Upper lobe of left lung (tissue), 6 donors: Measurements from ENCODE around the gene SRPRB. TPM values are rescaled to one million over a fixed set of nuclear protein-coding genes. Genes with fewer than 3 reads are reported as not detected.

Experiments
- ATAC-seq, 2 donors: fragments of 200-7000 bp; cut with Tn5 transposase; one replicate each; pipeline ENCODE4 v1.9.1; 2022; ENCODE audit warnings: mild to moderate bottlenecking in 2 of 2, moderate library complexity in 2 of 2; ENCODE audit not compliant: low FRiP score in 2 of 2
- DNase-seq, 2 donors: peaks; one replicate each; pipeline ENCODE4 v3.0.0-alpha.2; 2019 to 2020
- H3K27ac ChIP-seq, 4 donors: fragments of 200-600 bp; sonication (generic); one replicate each; pipeline ENCODE4 v1.5.1; 2016 to 2019
- H3K27me3 ChIP-seq, 4 donors: fragments of 200-600 bp; sonication (generic); one replicate each; pipeline ENCODE4 v1.5.1; 2017 to 2019
- H3K36me3 ChIP-seq, 4 donors: fragments of 200-600 bp; sonication (generic); one replicate each; pipeline ENCODE4 v1.5.1; 2016 to 2019
- H3K4me1 ChIP-seq, 4 donors: fragments of 200-600 bp; sonication (generic); one replicate each; pipeline ENCODE4 v1.5.1; 2018 to 2019
- H3K4me3 ChIP-seq, 4 donors: fragments of 200-600 bp; sonication (generic); one replicate each; pipeline ENCODE4 v1.5.1; 2017 to 2019; ENCODE audit warnings: mild to moderate bottlenecking in 2 of 4, moderate library complexity in 1 of 4
- H3K9me3 ChIP-seq, 4 donors: fragments of 200-600 bp; sonication (generic); one replicate each; pipeline ENCODE4 v1.5.1; 2018 to 2019
- EP300 ChIP-seq, 4 donors: sonication (generic); formaldehyde crosslinking; IDR thresholded peaks; one replicate each; pipeline ENCODE4 v1.5.1; 2017; ENCODE audit warnings: antibody characterized with exemption in 4 of 4, control low read depth in 2 of 4
- POLR2A ChIP-seq, 4 donors: fragments of 450-650 bp; IDR thresholded peaks; one replicate each; pipeline ENCODE4 v1.5.1; 2016 to 2017; ENCODE audit warnings: antibody characterized with exemption in 4 of 4, mild to moderate bottlenecking in 2 of 4
- POLR2AphosphoS5 ChIP-seq, 2 donors: sonication (generic); formaldehyde crosslinking; IDR thresholded peaks; one replicate each; pipeline ENCODE4 v1.5.1; 2017; ENCODE audit warnings: antibody characterized with exemption in 2 of 2
- WGBS, 2 donors: methylation state at CpG; one replicate each; pipeline ENCODE4 v1.1.5; 2017 to 2018; 5-methylcytosine and 5-hydroxymethylcytosine counted together
- total RNA-seq, 6 donors: library from RNA; depleted of rRNA in 4 of 6; stranded (reverse); fragments of >200 nt in 4 of 6; gene quantifications; one replicate each; pipeline versions ENCODE4 v1.1.0 to v1.2.1, GENCODE V29; 2016 to 2021
- TF ChIP-seq, protein P1 (sequence below), 6 experiments: fragments of 450-650 bp in 4 of 6; fragments of 200-600 bp in 2 of 6; sonication (generic) in 2 of 6; IDR thresholded peaks; one replicate each; pipeline ENCODE4 v1.5.1; 2016 to 2019; ENCODE audit warnings: antibody characterized with exemption in 6 of 6
- donor health status: DM: no; HTN: no; CAD: no; lungs with moderate emphysema.
- donor health status: DM: no; HTN: yes; CAD: no; lungs with severe emphysema.

The SRPRB gene
- total RNA-seq, 6 donors from 2014 or later: 7.3 to 73.8 (median 34.2) TPM

DNA sequence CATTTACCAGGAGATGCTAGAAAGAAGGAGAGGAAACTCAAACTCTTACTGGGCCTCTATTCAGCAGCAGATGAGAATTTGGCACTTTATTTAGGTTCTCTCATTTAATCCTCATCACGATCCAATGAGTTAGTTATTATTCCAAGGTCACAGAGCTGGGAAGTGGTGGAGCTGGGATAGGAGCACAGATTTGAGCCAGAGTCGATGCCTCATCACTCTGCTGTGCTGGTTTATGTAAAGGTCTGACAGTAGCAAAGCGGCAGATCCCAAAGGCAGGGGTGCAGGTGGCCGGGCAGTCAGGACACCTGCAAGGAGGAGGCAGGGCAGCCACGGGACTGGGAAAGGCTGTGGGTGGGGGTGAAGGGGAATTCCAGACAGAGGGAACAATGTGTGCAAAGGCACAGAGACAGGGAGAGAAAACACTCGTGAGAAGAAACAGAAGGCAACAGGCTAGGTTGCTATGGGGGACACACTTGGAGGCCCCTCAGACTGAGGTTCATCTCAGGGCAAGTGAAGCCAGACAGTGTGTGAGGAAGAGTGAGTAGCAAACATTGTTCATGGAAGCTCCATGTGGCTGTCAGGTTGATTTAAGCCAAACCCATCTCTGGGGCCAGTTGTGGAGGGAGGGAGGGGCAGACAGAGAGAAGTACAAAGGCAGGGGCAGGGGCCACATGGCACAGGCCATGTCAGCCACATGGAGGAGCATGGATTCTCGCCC is 63.3 kb downstream of the SRPRB start:
- Histone ChIP-seq H3K9me3 (no peaks in the 10 kb centered on the region), H3K36me3 (no peaks in the 10 kb centered on the region), H3K27ac (no peak overlapping the region), H3K4me1 (no peaks in the 10 kb centered on the region), H3K4me3 (no peak overlapping the region), H3K27me3 (no peaks in the 10 kb centered on the region)
- DNase-seq (no peak), ATAC-seq (no peak)
- no peak for TF ChIP-seq POLR2AphosphoS5 (IDR thresholded peaks at IDR 0.05)
- no peak for TF ChIP-seq EP300 (IDR thresholded peaks at IDR 0.05)
- no peak for TF ChIP-seq POLR2A (IDR thresholded peaks at IDR 0.05)
- WGBS, 2 donors: 67 to 72% methylated on average over 7 of the region's 7 CpGs

DNA sequence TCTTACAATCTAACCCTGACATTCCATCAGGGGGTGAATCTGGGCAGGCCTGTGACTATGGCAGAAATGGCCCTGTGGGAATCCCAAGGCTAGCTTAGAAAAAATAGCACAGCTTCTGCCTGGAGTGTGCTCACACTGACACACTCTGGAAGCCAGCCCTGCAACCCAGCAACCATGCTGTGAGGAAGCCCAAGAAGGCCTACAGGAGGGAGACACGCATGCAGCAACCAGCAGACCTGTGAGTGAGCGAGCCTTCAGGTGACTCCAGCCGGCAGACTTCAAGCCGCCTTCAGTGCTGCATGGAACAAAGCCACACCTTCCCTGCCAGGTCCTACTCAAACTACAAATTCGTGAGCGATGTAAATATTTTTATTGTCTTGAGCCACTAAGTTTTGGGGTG is 64.0 kb downstream of the SRPRB start:
- no peaks in the 10 kb centered on the region for H3K36me3 ChIP-seq
- H3K27me3 ChIP-seq: no peaks in the 10 kb centered on the region
- ATAC-seq: no peak

DNA sequence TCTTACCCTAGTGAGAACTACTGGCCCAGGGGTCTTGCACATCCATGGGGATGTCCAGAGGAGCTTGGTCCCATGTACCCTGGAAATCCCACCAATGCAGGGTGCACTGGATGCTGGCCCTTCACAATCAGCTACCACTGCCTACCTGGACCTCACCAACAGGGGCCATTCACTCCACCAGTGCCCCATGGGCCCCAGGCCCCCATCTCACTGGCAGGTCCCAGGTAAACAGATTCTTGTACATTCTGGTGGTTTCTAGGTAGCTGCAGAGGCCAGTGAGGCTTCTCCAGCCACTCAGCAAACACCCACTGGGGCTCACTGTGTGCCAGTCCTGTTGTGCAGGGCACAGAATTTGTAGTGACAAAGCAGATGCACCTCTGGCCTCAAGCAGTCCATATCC is 65.2 kb downstream of the SRPRB start:
- Histone ChIP-seq H3K4me3 (no peak overlapping the region), H3K27me3 (no peaks in the 10 kb centered on the region), H3K27ac (no peak overlapping the region), H3K36me3 (no peaks in the 10 kb centered on the region), H3K4me1 (no peaks in the 10 kb centered on the region), H3K9me3 (no peaks in the 10 kb centered on the region)
- DNase-seq: no peak
- ATAC-seq: no peak
- TF ChIP-seq, protein P1, sequence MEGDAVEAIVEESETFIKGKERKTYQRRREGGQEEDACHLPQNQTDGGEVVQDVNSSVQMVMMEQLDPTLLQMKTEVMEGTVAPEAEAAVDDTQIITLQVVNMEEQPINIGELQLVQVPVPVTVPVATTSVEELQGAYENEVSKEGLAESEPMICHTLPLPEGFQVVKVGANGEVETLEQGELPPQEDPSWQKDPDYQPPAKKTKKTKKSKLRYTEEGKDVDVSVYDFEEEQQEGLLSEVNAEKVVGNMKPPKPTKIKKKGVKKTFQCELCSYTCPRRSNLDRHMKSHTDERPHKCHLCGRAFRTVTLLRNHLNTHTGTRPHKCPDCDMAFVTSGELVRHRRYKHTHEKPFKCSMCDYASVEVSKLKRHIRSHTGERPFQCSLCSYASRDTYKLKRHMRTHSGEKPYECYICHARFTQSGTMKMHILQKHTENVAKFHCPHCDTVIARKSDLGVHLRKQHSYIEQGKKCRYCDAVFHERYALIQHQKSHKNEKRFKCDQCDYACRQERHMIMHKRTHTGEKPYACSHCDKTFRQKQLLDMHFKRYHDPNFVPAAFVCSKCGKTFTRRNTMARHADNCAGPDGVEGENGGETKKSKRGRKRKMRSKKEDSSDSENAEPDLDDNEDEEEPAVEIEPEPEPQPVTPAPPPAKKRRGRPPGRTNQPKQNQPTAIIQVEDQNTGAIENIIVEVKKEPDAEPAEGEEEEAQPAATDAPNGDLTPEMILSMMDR (IDR thresholded peaks at IDR 0.05): no peak
- TF ChIP-seq POLR2AphosphoS5 (IDR thresholded peaks at IDR 0.05) (no peak), POLR2A (IDR thresholded peaks at IDR 0.05) (no peak), EP300 (IDR thresholded peaks at IDR 0.05) (no peak)

More for the DNA sequence above, 64.0 kb downstream of the SRPRB start:
- TF ChIP-seq POLR2AphosphoS5 (IDR thresholded peaks at IDR 0.05) (no peak), POLR2A (IDR thresholded peaks at IDR 0.05) (no peak), EP300 (IDR thresholded peaks at IDR 0.05) (no peak)
- TF ChIP-seq, protein P1 (IDR thresholded peaks at IDR 0.05): no peak
- Histone ChIP-seq H3K9me3 (no peaks in the 10 kb centered on the region), H3K27ac (no peak overlapping the region), H3K4me3 (no peak overlapping the region), H3K4me1 (no peaks in the 10 kb centered on the region)
- DNase-seq: no peak
- WGBS, 2 donors: 94 to 96% methylated on average over 6 of the region's 6 CpGs

Other genes starting within 250 kb of the SRPRB start
- 100 to 1,000 TPM in 4 of 6 donors, 10 to 100 TPM in 2; 58.3 to 181 (median 161) TPM for gene CDV3, start 232.1 kb upstream of the SRPRB start, total RNA-seq
- gene TOPBP1, start 143.9 kb upstream of the SRPRB start, total RNA-seq: 10 to 100 TPM; 16.4 to 46.8 (median 22.4) TPM
- 10 to 100 TPM in 2 of 6 donors, 1 to 10 TPM in 3, under 1 TPM in 1; 0.61 to 15.5 (median 3.7) TPM for gene TF, start 59.4 kb upstream of the SRPRB start, total RNA-seq
- 1 to 10 TPM in 5 of 6 donors, under 1 TPM in 1; 1.00 to 6.3 (median 2.8) TPM for gene RAB6B, start 90.1 kb downstream of the SRPRB start, total RNA-seq
- 100 to 1,000 TPM in 5 of 6 donors, 10 to 100 TPM in 1; 56.2 to 308 (median 133) TPM for gene SLCO2A1, start 224.1 kb downstream of the SRPRB start, total RNA-seq